Karpas-422 (cell line): Measurements from ENCODE around the gene PITPNC1. TPM values are rescaled to one million over a fixed set of nuclear protein-coding genes. Genes with fewer than 3 reads are reported as not detected.

Source experiments
- DNase-seq: peaks from one replicate; pipeline ENCODE4 v3.0.0-alpha.2; 2015
- H2AFZ ChIP-seq: fragments of 200-600 bp; sonication (generic); 2 replicates; pipeline ENCODE4 v1.6.1; 2014; ENCODE audit warnings: antibody characterized with exemption, low read length, mixed read lengths
- H3K27ac ChIP-seq: fragments of 200-600 bp; sonication (generic); 2 replicates; pipeline ENCODE4 v1.5.1; 2014; ENCODE audit warnings: mild to moderate bottlenecking, low read length, moderate library complexity
- H3K27me3 ChIP-seq: fragments of 200-600 bp; sonication (generic); 2 replicates; pipeline ENCODE4 v1.6.1; 2014; ENCODE audit warnings: low read length, mixed read lengths
- H3K36me3 ChIP-seq: fragments of 200-600 bp; sonication (generic); 2 replicates; pipeline ENCODE4 v1.6.1; 2014; ENCODE audit warnings: low read length, mixed read lengths; ENCODE audit not compliant: insufficient read depth
- H3K4me1 ChIP-seq: fragments of 200-600 bp; sonication (generic); 2 replicates; pipeline ENCODE4 v1.6.1; 2014; ENCODE audit warnings: mild to moderate bottlenecking, low read length, mixed read lengths
- H3K4me2 ChIP-seq: fragments of 200-600 bp; sonication (generic); 2 replicates; pipeline ENCODE4 v1.6.1; 2014; ENCODE audit warnings: low read length, low read depth, mild to moderate bottlenecking; ENCODE audit not compliant: poor library complexity, severe bottlenecking
- H3K4me3 ChIP-seq: fragments of 200-600 bp; sonication (generic); 2 replicates; pipeline ENCODE4 v1.5.1; 2014; ENCODE audit warnings: mild to moderate bottlenecking, antibody characterized with exemption, low read length, mixed read lengths
- H3K79me2 ChIP-seq: fragments of 200-600 bp; sonication (generic); 2 replicates; pipeline ENCODE4 v1.6.1; 2014; ENCODE audit warnings: mild to moderate bottlenecking, low read length, mixed read lengths
- H3K9ac ChIP-seq: fragments of 200-600 bp; sonication (generic); 2 replicates; pipeline ENCODE4 v1.6.0; 2014; ENCODE audit warnings: low read length
- H3K9me2 ChIP-seq: fragments of 200-600 bp; sonication (generic), shearing (Covaris generic); replicated peaks from 2 replicates; pipeline ENCODE4 v1.6.0; 2014; ENCODE audit warnings: mild to moderate bottlenecking, low read length, moderate library complexity; ENCODE audit not compliant: insufficient read depth
- H3K9me3 ChIP-seq: fragments of 300-700, 200-600 bp; sonication (generic); 2 replicates; pipeline ENCODE4 v1.6.1; 2014; ENCODE audit warnings: low read length, mixed read lengths
- H4K20me1 ChIP-seq: fragments of 200-600 bp; sonication (generic); 2 replicates; pipeline ENCODE4 v1.6.1; 2014; ENCODE audit warnings: mild to moderate bottlenecking, antibody characterized with exemption, low read length, low read depth; ENCODE audit not compliant: insufficient read depth
- total RNA-seq: library from RNA; depleted of rRNA; stranded (reverse); fragments of >200 nt; shearing (Covaris generic); gene quantifications from 2 replicates; pipeline ENCODE4 v1.2.3, GENCODE V29; 2014; ENCODE audit warnings: low replicate concordance

Gene PITPNC1
- total RNA-seq, 1 experiment from 2014 or later, result 3.8 TPM

DNA sequence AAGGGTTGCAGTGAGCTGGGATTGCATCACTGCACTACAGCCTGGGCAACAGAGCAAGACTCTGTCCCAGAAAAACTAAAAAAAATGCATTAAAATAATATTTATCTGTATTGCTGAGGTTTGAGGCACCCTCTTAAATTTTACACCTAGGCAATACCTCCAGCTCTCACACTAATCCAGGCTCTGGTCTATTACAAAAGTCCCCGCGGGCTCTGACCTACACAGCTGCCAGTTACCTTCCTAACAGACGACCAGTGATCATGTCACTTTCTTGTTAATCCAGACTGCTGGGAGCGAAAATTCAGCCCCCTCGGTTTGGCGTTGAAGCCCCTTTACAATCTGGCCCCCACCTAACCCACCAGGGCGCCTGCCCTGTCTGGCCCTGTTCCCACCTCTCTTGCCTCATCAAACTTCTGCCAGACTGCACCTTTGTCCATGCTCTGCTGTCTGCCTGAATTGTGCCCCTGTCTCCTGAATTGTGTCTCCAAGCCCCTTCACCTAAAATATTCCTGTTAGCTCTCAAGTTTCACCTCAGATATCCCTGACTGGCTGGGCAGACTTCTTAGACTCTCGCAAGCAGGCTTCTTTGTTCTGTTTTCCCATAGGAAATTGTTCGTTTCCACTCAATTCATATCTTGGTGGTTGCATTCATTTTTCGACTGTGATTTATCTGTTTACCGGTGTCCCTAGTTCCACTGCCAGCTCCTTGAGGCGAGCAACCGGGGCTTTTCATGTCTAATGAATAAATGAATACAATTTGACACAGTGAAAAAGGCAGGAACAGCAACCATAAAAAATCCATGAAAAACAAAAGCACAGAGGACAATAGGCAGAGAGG is 65.9 kb downstream of the PITPNC1 start:
- no peak overlapping the region for H3K4me2 ChIP-seq
- no peaks in the 10 kb centered on the region for H3K27me3 ChIP-seq
- no peak overlapping the region for H3K9ac ChIP-seq
- H4K20me1 ChIP-seq, result peaks cover 7% of the 10 kb centered on the region; the same call in 1 of the 2 replicates
- no peaks in the 10 kb centered on the region for H3K36me3 ChIP-seq
- H3K4me1 ChIP-seq, result no peaks in the 10 kb centered on the region
- no peak overlapping the region for H2AFZ ChIP-seq
- no peaks in the 10 kb centered on the region for H3K79me2 ChIP-seq
- no peak overlapping the region for H3K4me3 ChIP-seq
- H3K27ac ChIP-seq, result no peak overlapping the region
- no peak for DNase-seq
- no peaks in the 10 kb centered on the region for H3K9me2 ChIP-seq
- H3K9me3 ChIP-seq, result no peaks in the 10 kb centered on the region

DNA sequence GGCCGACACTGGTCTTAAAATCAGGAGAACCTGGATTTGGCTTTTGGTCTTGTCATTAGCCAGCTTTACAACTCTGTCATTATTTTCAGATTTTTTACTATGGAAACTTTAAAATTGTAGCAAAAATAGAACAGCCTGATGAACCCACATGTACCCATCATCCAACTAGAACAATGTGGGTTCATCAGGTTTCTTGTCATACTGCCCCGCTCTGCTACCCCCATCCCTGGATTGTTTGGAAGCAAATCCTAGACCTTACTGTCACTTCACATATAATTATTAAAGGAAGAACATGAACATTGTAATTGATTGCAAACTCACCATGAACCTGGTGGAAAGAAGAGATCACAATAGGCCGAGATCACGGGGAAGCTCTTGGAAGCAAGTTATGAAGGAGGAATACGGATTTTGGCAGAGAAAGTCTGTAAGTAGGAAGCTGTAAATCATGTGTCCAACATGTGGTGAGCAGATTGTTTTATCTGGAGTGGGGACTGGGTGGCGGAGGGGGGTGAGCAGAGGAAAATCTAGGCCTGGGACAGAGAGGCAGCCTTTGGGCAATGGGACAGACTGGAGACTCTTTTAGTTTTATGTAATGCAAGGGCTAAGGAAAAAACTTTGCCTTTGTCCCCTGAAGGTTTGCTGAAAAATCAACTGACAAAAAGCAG is 67.0 kb downstream of the PITPNC1 start:
- Histone ChIP-seq H3K27me3 (0 out of 2 replicates have a peak, but pooled peaks cover under 1% of the 10 kb centered on the region), H4K20me1 (0 out of 2 replicates have a peak, but pooled peaks cover 8% of the 10 kb centered on the region), H3K9me2 (no peaks in the 10 kb centered on the region), H3K9me3 (no peaks in the 10 kb centered on the region), H3K79me2 (no peaks in the 10 kb centered on the region), H3K4me1 (no peaks in the 10 kb centered on the region), H2AFZ (no peak overlapping the region), H3K9ac (no peak overlapping the region), H3K27ac (no peak overlapping the region), H3K4me2 (no peak overlapping the region), H3K36me3 (no peaks in the 10 kb centered on the region), H3K4me3 (no peak overlapping the region)
- no peak for DNase-seq

DNA sequence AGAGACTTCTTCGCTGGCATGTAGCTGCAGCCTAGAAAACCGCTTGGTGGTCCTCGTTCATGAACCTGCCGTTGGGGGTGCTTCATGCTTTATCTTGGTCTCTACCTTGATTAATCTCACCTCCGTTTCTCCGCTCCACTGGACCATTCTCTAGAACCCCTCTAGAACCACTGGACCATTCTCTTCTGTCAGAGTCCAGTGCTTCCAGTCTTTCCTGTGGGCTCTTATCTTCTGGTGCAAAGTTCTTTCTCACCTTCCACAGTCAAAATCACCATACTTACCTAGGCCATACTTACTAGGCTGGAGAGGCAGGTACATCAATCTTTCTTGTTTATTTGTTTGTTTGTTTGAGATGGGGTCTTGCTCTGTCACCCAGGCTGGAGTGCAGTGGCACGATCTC is 71.4 kb downstream of the PITPNC1 start:
- Histone ChIP-seq H3K9ac (no peak overlapping the region), H3K27ac (no peak overlapping the region), H3K4me1 (no peaks in the 10 kb centered on the region), H3K9me3 (no peaks in the 10 kb centered on the region), H3K4me2 (no peak overlapping the region), H3K79me2 (no peaks in the 10 kb centered on the region), H4K20me1 (0 out of 2 replicates have a peak, but pooled peaks cover 6% of the 10 kb centered on the region), H2AFZ (no peak overlapping the region), H3K36me3 (no peaks in the 10 kb centered on the region), H3K4me3 (no peak overlapping the region), H3K27me3 (0 out of 2 replicates have a peak, but pooled peaks cover 2% of the 10 kb centered on the region), H3K9me2 (no peaks in the 10 kb centered on the region)
- DNase-seq, result no peak

DNA sequence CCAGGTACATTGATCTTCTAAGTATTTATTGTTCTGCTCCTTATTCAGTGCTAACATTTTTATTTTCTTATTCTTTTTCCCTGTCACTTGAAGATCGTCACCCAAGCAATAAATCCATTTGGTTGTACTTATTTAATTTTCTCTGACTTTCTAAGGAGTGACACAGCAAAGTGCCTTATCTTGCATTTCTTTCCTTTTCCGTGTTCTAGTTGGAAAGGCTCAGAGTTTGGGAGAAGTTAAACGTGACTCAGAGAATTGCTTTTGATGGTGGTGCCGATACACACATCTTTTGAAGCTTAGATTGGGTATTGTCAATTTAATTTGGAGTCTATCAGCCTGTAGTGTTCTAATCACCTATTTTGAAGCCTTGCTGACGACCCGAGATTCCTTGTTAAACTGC is 72.0 kb downstream of the PITPNC1 start:
- no peak for DNase-seq

DNA sequence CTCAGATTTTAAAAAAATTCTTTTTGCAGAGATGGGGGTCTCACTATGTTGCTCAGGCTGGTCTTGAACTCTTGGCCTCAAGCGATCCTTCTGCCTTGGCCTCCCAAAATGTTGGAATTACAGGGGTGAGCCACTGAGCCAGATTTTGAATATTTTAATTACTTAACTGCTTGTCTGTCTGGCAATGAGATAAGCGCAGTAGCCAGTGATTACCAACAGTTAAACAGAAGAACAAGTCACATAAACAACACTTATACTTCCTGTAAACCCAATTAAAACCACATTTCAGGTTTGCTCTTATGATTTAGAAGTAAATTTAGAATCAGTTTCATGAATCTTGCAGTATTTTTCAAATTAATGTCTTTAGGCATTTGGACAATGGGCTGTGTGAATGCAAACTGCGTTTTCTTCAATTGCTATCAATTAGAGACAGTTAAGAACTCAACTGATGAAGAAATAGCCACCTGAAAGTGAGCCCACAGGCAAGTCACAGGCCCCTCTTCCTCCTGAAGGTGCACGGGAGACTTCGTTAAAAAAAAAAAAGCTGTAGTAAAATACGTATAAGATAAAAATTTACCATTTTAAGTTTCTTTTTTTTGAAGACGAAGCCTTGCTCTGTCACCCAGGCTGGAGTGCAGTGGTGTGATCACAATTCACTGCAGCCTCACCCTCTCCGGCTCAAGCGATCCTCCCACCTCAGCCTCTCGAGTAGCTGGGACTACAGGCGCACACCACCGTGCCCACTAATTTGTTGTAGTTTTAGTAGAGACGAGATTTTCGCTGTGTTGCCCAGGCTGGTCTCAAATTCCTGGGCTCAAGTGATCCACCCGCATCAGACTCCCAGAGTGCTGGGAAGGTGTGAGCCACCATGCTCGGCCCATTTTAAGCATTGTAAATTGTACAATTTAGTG is 73.0 kb downstream of the PITPNC1 start:
- H2AFZ ChIP-seq, result no peak overlapping the region
- H3K4me1 ChIP-seq, result no peaks in the 10 kb centered on the region
- no peak overlapping the region for H3K4me3 ChIP-seq

More for the DNA sequence above, 72.0 kb downstream of the PITPNC1 start:
- Histone ChIP-seq H3K9me2 (no peaks in the 10 kb centered on the region), H4K20me1 (0 out of 2 replicates have a peak, but pooled peaks cover 6% of the 10 kb centered on the region), H3K36me3 (no peaks in the 10 kb centered on the region), H3K27ac (no peak overlapping the region), H3K79me2 (no peaks in the 10 kb centered on the region), H3K9ac (no peak overlapping the region), H3K27me3 (0 out of 2 replicates have a peak, but pooled peaks cover 2% of the 10 kb centered on the region), H3K4me3 (no peak overlapping the region), H3K9me3 (no peaks in the 10 kb centered on the region), H3K4me1 (no peaks in the 10 kb centered on the region), H3K4me2 (no peak overlapping the region), H2AFZ (no peak overlapping the region)

DNA sequence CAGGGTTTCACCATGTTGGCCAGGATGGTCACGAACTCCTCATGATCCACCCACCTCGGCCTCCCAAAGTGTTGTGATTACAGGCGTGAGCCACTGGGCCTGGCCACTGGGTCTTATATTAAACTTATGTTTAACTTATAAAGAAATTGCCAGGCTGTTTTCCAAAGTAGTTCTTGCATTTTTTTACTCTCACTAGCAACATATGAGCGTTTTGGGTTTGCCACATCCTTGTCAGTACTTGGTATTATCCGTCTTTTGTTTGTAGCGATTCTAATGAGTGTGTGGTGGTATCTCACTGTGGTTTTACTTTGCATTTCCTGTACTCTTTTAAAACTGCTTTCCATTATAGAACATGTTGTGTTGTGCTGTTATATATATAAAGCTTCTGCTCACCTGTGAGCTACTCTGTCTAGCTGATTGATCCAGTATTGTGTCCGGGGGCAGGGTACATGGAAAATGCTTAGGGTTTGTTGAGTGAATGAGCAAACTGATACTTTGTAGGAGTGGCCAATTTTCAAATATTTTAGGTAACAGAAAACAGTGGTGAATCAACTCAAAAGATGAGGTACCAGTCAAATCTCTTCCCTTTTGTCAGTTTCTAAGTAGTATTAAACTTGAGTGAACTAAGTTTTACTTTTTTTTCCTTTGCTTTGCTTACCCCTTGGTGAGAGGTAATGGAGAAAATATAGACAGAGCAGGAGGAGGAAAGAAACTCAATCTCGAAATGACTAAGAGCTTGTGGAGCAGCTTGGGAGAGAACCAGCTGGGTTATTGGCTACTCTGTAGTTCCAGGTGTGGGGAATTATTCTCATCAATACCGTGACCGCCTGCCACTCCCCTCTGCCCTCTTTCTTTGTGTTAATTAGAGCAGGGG is 75.8 kb downstream of the PITPNC1 start:
- Histone ChIP-seq H3K4me1 (no peaks in the 10 kb centered on the region), H2AFZ (no peak overlapping the region), H3K36me3 (no peaks in the 10 kb centered on the region), H3K27me3 (0 out of 2 replicates have a peak, but pooled peaks cover 2% of the 10 kb centered on the region), H4K20me1 (0 out of 2 replicates have a peak, but pooled peaks cover 6% of the 10 kb centered on the region), H3K27ac (no peak overlapping the region), H3K79me2 (no peaks in the 10 kb centered on the region), H3K9me3 (no peaks in the 10 kb centered on the region), H3K4me3 (no peak overlapping the region), H3K9me2 (no peaks in the 10 kb centered on the region), H3K9ac (no peak overlapping the region), H3K4me2 (no peak overlapping the region)
- no peak for DNase-seq

More for the DNA sequence above, 73.0 kb downstream of the PITPNC1 start:
- Histone ChIP-seq H3K36me3 (no peaks in the 10 kb centered on the region), H3K9ac (no peak overlapping the region), H3K79me2 (no peaks in the 10 kb centered on the region), H3K27ac (no peak overlapping the region), H3K4me2 (no peak overlapping the region), H3K9me3 (no peaks in the 10 kb centered on the region), H3K27me3 (0 out of 2 replicates have a peak, but pooled peaks cover 2% of the 10 kb centered on the region), H4K20me1 (0 out of 2 replicates have a peak, but pooled peaks cover 6% of the 10 kb centered on the region), H3K9me2 (no peaks in the 10 kb centered on the region)
- no peak for DNase-seq

DNA sequence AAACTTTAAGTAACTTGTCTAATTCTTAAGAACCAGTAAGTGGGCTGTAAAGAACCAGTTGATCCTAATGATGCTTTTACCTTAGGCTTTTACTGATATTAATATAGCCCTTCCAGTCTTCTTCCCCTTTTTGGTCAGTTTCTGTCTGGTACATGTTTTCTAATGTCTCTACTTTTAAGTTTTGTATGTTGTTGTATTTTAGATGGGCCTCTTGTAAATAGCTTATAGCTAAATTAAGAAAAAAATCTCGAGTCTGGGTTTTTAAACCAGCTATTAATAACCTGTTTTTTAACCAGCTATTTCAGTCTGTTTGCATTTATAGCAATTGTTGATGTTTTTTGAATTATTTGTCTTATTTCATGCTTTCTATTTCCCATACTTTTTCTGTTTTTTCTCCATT is 79.0 kb downstream of the PITPNC1 start:
- DNase-seq, result no peak
- Histone ChIP-seq H3K4me1 (no peaks in the 10 kb centered on the region), H4K20me1 (no peaks in the 10 kb centered on the region), H3K4me2 (no peak overlapping the region), H3K4me3 (no peak overlapping the region), H3K9me3 (no peaks in the 10 kb centered on the region), H3K9ac (no peak overlapping the region), H3K36me3 (no peaks in the 10 kb centered on the region), H2AFZ (no peak overlapping the region), H3K79me2 (no peaks in the 10 kb centered on the region), H3K27ac (no peak overlapping the region), H3K9me2 (no peaks in the 10 kb centered on the region), H3K27me3 (no peaks in the 10 kb centered on the region)
